GM20000 (cell line): ENCODE measurements around the gene VIPR2.

Experiments
- DNase-seq: peaks from one replicate; pipeline ENCODE4 v3.0.0; 2012; ENCODE audit warnings: low spot score
- CTCF ChIP-seq: IDR thresholded peaks from 2 replicates; pipeline ENCODE4 v1.5.1; 2012; ENCODE audit warnings: mild to moderate bottlenecking, control low read depth; ENCODE audit errors: extremely low read depth, missing control alignments

Gene VIPR2

DNA sequence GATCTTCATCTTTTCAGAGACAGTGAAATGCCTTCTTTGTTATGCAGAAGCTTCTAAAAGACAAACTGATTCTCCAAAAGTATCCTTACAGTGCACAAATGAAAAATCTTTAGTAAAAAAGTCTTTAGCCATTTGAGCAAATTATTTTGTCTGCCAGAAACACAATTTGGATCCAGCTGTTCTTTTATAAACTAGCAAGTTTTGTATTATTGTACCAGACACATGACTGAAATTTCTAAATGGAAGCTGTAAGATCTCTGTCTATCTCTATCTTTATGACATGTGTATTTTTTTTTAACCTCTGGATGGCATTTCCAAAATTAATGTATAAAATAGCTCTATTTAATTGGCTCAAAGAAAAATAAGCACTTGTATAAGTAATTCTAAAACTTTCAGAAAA lies 68.3 kb downstream of the VIPR2 start:
- no peak for DNase-seq
- TF ChIP-seq CTCF: no peak

- DNase-seq: no peak
- TF ChIP-seq CTCF: no peak
Measured at GRCh38 chr7:159075563-159076238, 69.0 kb downstream of the VIPR2 start.

DNA sequence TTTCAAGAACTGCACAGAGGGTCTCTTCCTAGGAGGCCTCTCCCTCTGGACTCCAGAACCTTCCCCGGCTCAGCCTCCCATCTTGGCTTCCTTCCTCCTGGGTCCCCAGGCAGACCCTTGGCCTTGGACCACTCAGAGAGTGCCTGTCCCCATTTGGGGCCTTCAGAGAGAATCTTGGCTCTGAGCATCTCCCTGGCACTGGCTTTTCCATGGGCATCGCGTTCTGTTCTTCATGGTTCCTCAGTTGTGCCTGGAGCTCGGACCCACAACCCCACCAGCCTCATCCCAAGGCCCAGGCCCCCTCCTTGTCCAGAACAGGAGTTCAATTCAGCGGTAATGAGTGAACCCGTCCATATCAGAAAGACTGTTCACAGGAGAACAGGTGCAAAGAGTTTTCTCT lies 73.4 kb downstream of the VIPR2 start:
- no peak for TF ChIP-seq CTCF
- DNase-seq: no peak

DNA sequence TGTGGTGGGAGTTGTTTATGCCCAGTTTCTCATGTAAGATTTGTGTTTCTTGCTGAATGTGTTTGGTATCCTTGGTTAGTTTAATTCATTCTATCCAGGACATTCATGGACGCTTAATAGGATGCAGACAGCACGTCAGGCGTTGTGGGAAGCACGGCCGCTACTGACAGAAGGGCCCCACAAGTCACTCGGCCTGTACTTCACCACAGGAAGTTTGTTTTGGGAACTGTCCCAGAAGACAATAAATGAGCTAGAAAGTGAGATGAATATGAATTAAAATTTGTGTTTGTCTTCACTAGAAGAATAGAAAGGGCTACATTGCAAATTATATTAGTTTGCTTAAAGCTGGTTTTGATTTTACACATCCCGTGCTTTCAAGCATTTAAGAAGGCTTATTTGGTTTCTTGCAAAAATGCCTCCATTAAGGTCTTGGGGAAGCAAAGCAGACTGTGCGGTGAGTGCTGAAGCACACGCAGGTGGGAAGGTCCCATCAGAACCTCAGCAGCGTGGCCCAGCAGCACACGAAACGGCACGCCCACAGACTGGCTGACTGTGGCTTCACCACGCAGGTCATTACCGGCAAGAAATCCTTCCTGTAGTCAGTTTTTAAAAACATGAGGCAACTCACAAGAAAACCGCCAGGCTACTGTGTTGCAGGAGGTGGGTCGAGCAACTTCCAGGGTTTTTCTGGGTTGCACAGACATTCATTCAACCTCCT lies 74.1 kb downstream of the VIPR2 start:
- TF ChIP-seq CTCF: no peak
- DNase-seq: peak; percentile 33

- DNase-seq: peak; percentile 8
- no peak for TF ChIP-seq CTCF
Measured at GRCh38 chr7:159068893-159069448, 75.7 kb downstream of the VIPR2 start.

DNA sequence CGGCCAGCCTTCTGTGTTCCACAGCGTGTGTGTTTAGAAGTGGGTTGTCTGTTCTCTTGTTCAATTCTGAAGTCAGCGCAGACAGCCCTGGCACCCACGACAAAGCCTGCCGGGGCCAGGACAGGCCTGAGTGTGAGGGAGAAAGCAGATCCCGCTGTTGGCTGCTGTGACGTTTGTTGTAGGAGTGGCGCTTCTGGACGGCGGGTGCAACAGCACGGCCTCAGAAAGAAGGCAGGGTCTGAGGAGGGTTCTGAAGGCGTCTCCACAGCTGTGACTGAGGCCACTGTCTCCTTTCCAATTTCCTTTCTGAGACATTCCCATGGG lies 76.2 kb downstream of the VIPR2 start:
- no peak for TF ChIP-seq CTCF
- no peak for DNase-seq
